CD4-positive, alpha-beta T cell (primary cell): Measurements from ENCODE around the gene SHOC2. TPM values are rescaled to one million over a fixed set of nuclear protein-coding genes. Genes with fewer than 3 reads are reported as not detected.

Experiments used
- ATAC-seq: fragments of 200-7000 bp; cut with Tn5 transposase; one replicate; pipeline ENCODE4 v1.10.0; 2022; ENCODE audit warnings: mild to moderate bottlenecking; ENCODE audit not compliant: poor library complexity
- CTCF ChIA-PET: fragments of 350-600 bp; sonication (Branson Sonifier 250); formaldehyde crosslinking; loops from one replicate; lab custom pipeline; 2021; ENCODE audit warnings: antibody characterized with exemption, inconsistent platforms; lab: Charles Lee
- POLR2A ChIA-PET: fragments of 350-600 bp; sonication (Branson Sonifier 250); formaldehyde crosslinking; loops from one replicate; lab custom pipeline; 2021; ENCODE audit warnings: antibody characterized with exemption, inconsistent platforms; lab: Charles Lee
- DNase-seq, 14 experiments: peaks; one replicate each; pipeline ENCODE4 v3.0.0-alpha.2; 2013 to 2020; ENCODE audit warnings: mixed read lengths in 2 of 14
- H3K27ac ChIP-seq, 2 donors: one replicate each; pipeline versions ENCODE4 v1.5.1 to v1.7.0; 2013; ENCODE audit warnings: low read length in 2 of 2, low read depth in 1 of 2, mild to moderate bottlenecking in 1 of 2
- H3K27me3 ChIP-seq, 2 experiments: 1 replicate in 1 of 2; 2 replicates in 1 of 2; pipeline versions ENCODE4 v1.6.1 to v1.7.0; 2013; ENCODE audit warnings: low read length in 2 of 2, control low read depth in 1 of 2, mild to moderate bottlenecking in 1 of 2, moderate library complexity in 1 of 2; ENCODE audit not compliant: insufficient read depth in 2 of 2, control insufficient read depth in 1 of 2
- H3K36me3 ChIP-seq: one replicate; pipeline ENCODE4 v1.6.1; 2013; ENCODE audit warnings: low read length, control low read depth; ENCODE audit not compliant: insufficient read depth
- H3K4me1 ChIP-seq: one replicate; pipeline ENCODE4 v1.6.1; 2013; ENCODE audit warnings: low read length, control low read depth; ENCODE audit not compliant: insufficient read depth
- H3K4me3 ChIP-seq: one replicate; pipeline ENCODE4 v1.5.1; 2013; ENCODE audit warnings: mild to moderate bottlenecking, low read length, moderate library complexity
- H3K9me3 ChIP-seq, 2 experiments: 1 replicate in 1 of 2; 2 replicates in 1 of 2; pipeline versions ENCODE4 v1.6.1 to v1.7.0; 2013; ENCODE audit warnings: low read length in 2 of 2, mild to moderate bottlenecking in 2 of 2, control low read depth in 1 of 2, moderate library complexity in 1 of 2; ENCODE audit not compliant: control insufficient read depth in 1 of 2, insufficient read depth in 1 of 2
- H3K27ac Mint-ChIP-seq: one replicate; pipeline ENCODE4 v1.8.0; 2020; ENCODE audit warnings: mixed read lengths
- H3K27me3 Mint-ChIP-seq: one replicate; pipeline ENCODE4 v1.8.0; 2021; ENCODE audit warnings: mixed read lengths
- H3K36me3 Mint-ChIP-seq: one replicate; pipeline ENCODE4 v1.8.0; 2021; ENCODE audit warnings: low read depth, mixed read lengths
- H3K4me1 Mint-ChIP-seq: one replicate; pipeline ENCODE4 v1.8.0; 2021; ENCODE audit warnings: low read depth, mixed read lengths
- H3K4me3 Mint-ChIP-seq: one replicate; pipeline ENCODE4 v1.8.0; 2020; ENCODE audit warnings: mild to moderate bottlenecking, mixed read lengths
- H3K9me3 Mint-ChIP-seq: one replicate; pipeline ENCODE4 v1.8.0; 2020; ENCODE audit warnings: mixed read lengths
- intact Hi-C, 2 experiments: fragments of 100-400 bp; cut with DNase I in 1 of 2; cut with micrococcal nuclease in 1 of 2; formaldehyde crosslinking; loops; one replicate each; pipeline versions ENCODE4 v1.15.1 to v1.9.0; 2023 to 2025; cut with DNase I, micrococcal nuclease
- total RNA-seq, 174 experiments: library from RNA in 2 of 174; stranded (reverse) in 2 of 174; gene quantifications; one replicate each; pipeline ENCODE4 v1.2.3 and lab custom pipeline; 2021 to 2026
- TF ChIP-seq, protein P1 (sequence below): fragments of 200-600 bp; IDR thresholded peaks from one replicate; pipeline ENCODE4 v1.8.0; 2022; ENCODE audit warnings: antibody characterized with exemption, mild to moderate bottlenecking

SHOC2 gene
- total RNA-seq, 2 experiments from 2014 or later = 65.9 to 66.9 TPM

DNA sequence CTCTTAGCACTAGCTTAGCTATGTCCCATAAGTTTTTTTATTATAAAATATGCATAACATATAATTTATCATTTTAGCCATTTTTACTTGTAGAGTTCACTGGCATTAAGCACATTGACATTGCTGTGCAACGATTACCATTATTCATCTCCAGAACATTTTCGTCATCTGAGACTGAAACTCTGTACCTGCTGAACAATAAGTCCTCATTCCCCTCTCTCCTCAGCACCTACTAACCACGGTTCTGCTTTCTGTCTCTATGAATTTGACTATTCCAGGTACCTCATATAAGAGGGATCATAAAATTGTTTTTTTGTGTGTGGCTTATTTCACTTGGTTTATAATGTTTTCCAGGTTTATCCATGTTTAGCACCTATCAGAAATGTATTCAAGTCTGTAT lies 64.1 kb downstream of the SHOC2 start:
- intact Hi-C loops = no loop called here
- H3K4me1 ChIP-seq = no peaks in the 10 kb centered on the region
- H3K9me3 ChIP-seq = no peaks in the 10 kb centered on the region
- Mint-ChIP-seq H3K27me3 (no peaks in the 10 kb centered on the region), H3K27ac (no peak overlapping the region), H3K4me1 (peaks cover 52% of the 10 kb centered on the region), H3K4me3 (no peak overlapping the region), H3K36me3 (peaks cover 66% of the 10 kb centered on the region), H3K9me3 (peaks cover 6% of the 10 kb centered on the region)
- POLR2A ChIA-PET = no interaction called here
- CTCF ChIA-PET = no interaction called here
- ATAC-seq (no peak), DNase-seq (no peak)
- H3K27me3 ChIP-seq = no peaks in the 10 kb centered on the region
- TF ChIP-seq, protein P1, sequence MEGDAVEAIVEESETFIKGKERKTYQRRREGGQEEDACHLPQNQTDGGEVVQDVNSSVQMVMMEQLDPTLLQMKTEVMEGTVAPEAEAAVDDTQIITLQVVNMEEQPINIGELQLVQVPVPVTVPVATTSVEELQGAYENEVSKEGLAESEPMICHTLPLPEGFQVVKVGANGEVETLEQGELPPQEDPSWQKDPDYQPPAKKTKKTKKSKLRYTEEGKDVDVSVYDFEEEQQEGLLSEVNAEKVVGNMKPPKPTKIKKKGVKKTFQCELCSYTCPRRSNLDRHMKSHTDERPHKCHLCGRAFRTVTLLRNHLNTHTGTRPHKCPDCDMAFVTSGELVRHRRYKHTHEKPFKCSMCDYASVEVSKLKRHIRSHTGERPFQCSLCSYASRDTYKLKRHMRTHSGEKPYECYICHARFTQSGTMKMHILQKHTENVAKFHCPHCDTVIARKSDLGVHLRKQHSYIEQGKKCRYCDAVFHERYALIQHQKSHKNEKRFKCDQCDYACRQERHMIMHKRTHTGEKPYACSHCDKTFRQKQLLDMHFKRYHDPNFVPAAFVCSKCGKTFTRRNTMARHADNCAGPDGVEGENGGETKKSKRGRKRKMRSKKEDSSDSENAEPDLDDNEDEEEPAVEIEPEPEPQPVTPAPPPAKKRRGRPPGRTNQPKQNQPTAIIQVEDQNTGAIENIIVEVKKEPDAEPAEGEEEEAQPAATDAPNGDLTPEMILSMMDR = no peak
- peaks cover 3% of the 10 kb centered on the region for H3K36me3 ChIP-seq
- H3K27ac ChIP-seq = no peak overlapping the region
- no peak overlapping the region for H3K4me3 ChIP-seq

DNA sequence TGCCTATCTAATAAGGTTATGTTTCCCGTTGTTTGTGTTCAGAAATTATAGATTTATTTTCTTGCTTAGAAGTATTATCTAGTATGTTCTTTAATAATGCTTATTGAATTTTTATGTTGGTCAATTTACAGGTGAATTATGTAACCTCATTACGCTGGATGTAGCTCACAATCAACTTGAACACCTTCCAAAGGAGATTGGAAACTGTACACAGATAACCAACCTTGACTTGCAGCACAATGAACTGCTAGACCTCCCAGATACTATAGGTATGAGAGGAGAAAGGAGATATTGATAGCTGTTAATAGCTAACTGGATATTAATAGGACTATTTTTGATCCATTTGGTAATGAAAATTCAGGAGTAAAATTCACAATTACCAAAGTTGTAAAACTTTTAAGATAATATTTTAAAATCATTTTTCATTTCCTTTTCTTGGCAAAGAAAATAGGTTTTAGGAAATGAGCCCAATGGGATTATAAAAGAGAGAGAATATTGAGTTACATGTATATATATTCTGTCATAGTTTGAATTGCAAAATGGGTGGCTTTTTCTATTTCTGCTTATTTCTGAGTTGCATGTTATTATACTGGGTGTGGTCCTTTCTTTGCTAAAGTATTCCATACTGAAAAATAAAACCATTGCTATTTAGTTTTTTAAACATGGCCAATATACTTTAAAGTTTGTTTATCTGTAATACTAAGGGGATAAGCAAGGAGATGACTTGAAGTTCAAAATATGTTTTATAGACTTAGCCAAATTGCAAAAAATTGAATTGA lies 66.3 kb downstream of the SHOC2 start:
- no peak overlapping the region for H3K27ac Mint-ChIP-seq

DNA sequence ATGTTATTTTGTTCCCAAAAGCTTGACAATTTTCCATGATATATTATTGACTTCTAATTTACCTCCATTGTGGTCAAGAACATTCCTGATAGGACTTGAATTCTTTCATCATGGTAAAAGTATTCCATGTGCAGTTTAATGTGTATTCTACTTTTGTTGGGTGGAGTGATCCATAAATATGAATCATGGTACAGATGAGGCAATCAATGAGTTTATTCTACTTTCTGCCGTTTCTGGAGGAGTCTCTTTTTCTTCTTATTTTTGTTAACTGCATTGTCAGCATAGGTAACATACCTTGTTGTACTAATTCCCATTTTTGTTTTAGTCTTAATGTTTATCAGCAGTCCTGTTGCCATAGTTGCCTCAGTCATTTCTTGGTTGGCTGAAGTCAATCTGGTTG lies 69.6 kb downstream of the SHOC2 start:
- H3K9me3 Mint-ChIP-seq = no peaks in the 10 kb centered on the region
- peaks cover 69% of the 10 kb centered on the region for H3K4me1 Mint-ChIP-seq
- ChIA-PET CTCF (no interaction called here), POLR2A (no interaction called here)
- no peaks in the 10 kb centered on the region for H3K9me3 ChIP-seq
- peaks cover 10% of the 10 kb centered on the region for H3K36me3 ChIP-seq
- DNase-seq (no peak), ATAC-seq (no peak)
- peaks cover 6% of the 10 kb centered on the region for H3K4me1 ChIP-seq
- H3K4me3 ChIP-seq = no peak overlapping the region
- H3K27me3 Mint-ChIP-seq = no peaks in the 10 kb centered on the region
- TF ChIP-seq, protein P1 = no peak
- no peak overlapping the region for H3K27ac Mint-ChIP-seq
- intact Hi-C loops = no loop called here
- H3K27ac ChIP-seq = no peak overlapping the region
- no peaks in the 10 kb centered on the region for H3K27me3 ChIP-seq
- no peak overlapping the region for H3K4me3 Mint-ChIP-seq
- peaks cover 58% of the 10 kb centered on the region for H3K36me3 Mint-ChIP-seq

More for the DNA sequence above, 66.3 kb downstream of the SHOC2 start:
- Histone ChIP-seq H3K9me3 (no peaks in the 10 kb centered on the region), H3K36me3 (peaks cover 10% of the 10 kb centered on the region), H3K4me3 (no peak overlapping the region), H3K27me3 (no peaks in the 10 kb centered on the region), H3K27ac (no peak overlapping the region), H3K4me1 (no peaks in the 10 kb centered on the region)
- ChIA-PET CTCF (no interaction called here), POLR2A (interaction anchor here (0.8 kb wide), 1 partner anchor 65 kb away, joined by 3 read pairs; no protein-coding TSS in a partner anchor)
- no peak overlapping the region for H3K4me3 Mint-ChIP-seq
- H3K9me3 Mint-ChIP-seq = no peaks in the 10 kb centered on the region
- ATAC-seq (no peak), DNase-seq (no peak)
- no peaks in the 10 kb centered on the region for H3K27me3 Mint-ChIP-seq
- H3K4me1 Mint-ChIP-seq = peaks cover 48% of the 10 kb centered on the region
- intact Hi-C loops = no loop called here
- peaks cover 66% of the 10 kb centered on the region for H3K36me3 Mint-ChIP-seq
- TF ChIP-seq, protein P1 = no peak
